Neutrophil (primary cell): Measurements from ENCODE around the gene USB1.

Experiments used
- H3K27ac ChIP-seq: fragments of 200-600 bp; sonication (generic); 2 replicates; pipeline ENCODE4 v1.5.1; 2016; ENCODE audit warnings: mild to moderate bottlenecking, moderate library complexity
- H3K27me3 ChIP-seq: fragments of 200-600 bp; sonication (generic); 2 replicates; pipeline ENCODE4 v1.6.0; 2016; ENCODE audit warnings: mild to moderate bottlenecking
- H3K36me3 ChIP-seq: fragments of 200-600 bp; sonication (generic); 2 replicates; pipeline ENCODE4 v1.5.1; 2017
- H3K4me1 ChIP-seq, 2 experiments: fragments of 200-600 bp in 1 of 2; sonication (generic) in 1 of 2; 1 replicate in 1 of 2; 2 replicates in 1 of 2; pipeline versions ENCODE4 v1.5.1 to v1.6.1; 2013 to 2016; ENCODE audit warnings: low read depth in 1 of 2, low read length in 1 of 2, mild to moderate bottlenecking in 1 of 2, moderate library complexity in 1 of 2; ENCODE audit not compliant: control insufficient read depth in 1 of 2, insufficient read depth in 1 of 2
- H3K4me3 ChIP-seq, 2 experiments: fragments of 200-600 bp in 1 of 2; sonication (generic) in 1 of 2; 1 replicate in 1 of 2; 2 replicates in 1 of 2; pipeline ENCODE4 v1.5.1; 2013 to 2016; ENCODE audit warnings: low read depth in 1 of 2, low read length in 1 of 2, mild to moderate bottlenecking in 1 of 2, moderate library complexity in 1 of 2
- H3K9me3 ChIP-seq: fragments of 200-600 bp; sonication (generic); 2 replicates; pipeline ENCODE4 v1.5.1; 2016
- TF ChIP-seq, protein P1 (sequence below): fragments of 200-600 bp; sonication (generic); IDR thresholded peaks from 2 replicates; pipeline ENCODE4 v1.5.1; 2016; ENCODE audit warnings: antibody characterized with exemption

The USB1 gene

GRCh38 chr16:57956924-57957672, 44.1 kb upstream of the USB1 start:
- H3K27me3 ChIP-seq = no peaks in the 10 kb centered on the region
- no peaks in the 10 kb centered on the region for H3K36me3 ChIP-seq
- H3K4me1 ChIP-seq = no peaks in the 10 kb centered on the region

GRCh38 chr16:57957673-57958392, 43.4 kb upstream of the USB1 start:
- no peaks in the 10 kb centered on the region for H3K27me3 ChIP-seq

More at GRCh38 chr16:57956924-57957672, 44.1 kb upstream of the USB1 start:
- H3K9me3 ChIP-seq = no peaks in the 10 kb centered on the region
- TF ChIP-seq, protein P1, sequence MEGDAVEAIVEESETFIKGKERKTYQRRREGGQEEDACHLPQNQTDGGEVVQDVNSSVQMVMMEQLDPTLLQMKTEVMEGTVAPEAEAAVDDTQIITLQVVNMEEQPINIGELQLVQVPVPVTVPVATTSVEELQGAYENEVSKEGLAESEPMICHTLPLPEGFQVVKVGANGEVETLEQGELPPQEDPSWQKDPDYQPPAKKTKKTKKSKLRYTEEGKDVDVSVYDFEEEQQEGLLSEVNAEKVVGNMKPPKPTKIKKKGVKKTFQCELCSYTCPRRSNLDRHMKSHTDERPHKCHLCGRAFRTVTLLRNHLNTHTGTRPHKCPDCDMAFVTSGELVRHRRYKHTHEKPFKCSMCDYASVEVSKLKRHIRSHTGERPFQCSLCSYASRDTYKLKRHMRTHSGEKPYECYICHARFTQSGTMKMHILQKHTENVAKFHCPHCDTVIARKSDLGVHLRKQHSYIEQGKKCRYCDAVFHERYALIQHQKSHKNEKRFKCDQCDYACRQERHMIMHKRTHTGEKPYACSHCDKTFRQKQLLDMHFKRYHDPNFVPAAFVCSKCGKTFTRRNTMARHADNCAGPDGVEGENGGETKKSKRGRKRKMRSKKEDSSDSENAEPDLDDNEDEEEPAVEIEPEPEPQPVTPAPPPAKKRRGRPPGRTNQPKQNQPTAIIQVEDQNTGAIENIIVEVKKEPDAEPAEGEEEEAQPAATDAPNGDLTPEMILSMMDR = no peak
- H3K27ac ChIP-seq = no peak overlapping the region
- no peak overlapping the region for H3K4me3 ChIP-seq

DNA sequence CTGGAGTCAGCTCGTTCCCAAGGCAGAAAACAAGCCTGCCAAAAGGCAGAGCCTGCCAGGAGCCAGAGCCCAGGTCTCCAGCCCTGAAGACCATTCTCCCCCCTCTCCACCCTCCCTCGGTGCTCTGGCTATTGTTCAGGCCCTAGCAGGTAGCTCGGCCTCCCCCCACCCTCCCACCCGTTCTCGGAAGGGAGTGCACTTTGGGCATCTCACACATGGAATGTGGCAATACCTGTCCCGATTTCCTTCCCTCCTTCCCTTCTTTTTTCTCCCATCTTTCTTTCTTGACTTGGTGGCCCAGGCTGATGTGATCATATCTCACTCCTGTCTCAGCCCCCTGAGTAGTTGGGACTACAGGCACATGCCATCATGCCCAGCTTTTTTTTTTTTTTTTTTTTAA, 42.7 kb upstream of the USB1 start:
- no peak overlapping the region for H3K4me3 ChIP-seq
- H3K4me1 ChIP-seq = no peaks in the 10 kb centered on the region
- TF ChIP-seq, protein P1 = no peak
- no peaks in the 10 kb centered on the region for H3K36me3 ChIP-seq
- H3K27me3 ChIP-seq = no peaks in the 10 kb centered on the region
- H3K9me3 ChIP-seq = no peaks in the 10 kb centered on the region
- H3K27ac ChIP-seq = no peak overlapping the region

More at GRCh38 chr16:57957673-57958392, 43.4 kb upstream of the USB1 start:
- no peak overlapping the region for H3K4me3 ChIP-seq
- no peaks in the 10 kb centered on the region for H3K36me3 ChIP-seq
- TF ChIP-seq, protein P1 = no peak
- H3K27ac ChIP-seq = no peak overlapping the region
- H3K4me1 ChIP-seq = no peaks in the 10 kb centered on the region
- H3K9me3 ChIP-seq = no peaks in the 10 kb centered on the region

- H3K9me3 ChIP-seq = no peaks in the 10 kb centered on the region
- no peaks in the 10 kb centered on the region for H3K4me1 ChIP-seq
- no peak overlapping the region for H3K4me3 ChIP-seq
- no peaks in the 10 kb centered on the region for H3K36me3 ChIP-seq
- no peak overlapping the region for H3K27ac ChIP-seq
- TF ChIP-seq, protein P1 = no peak
- no peaks in the 10 kb centered on the region for H3K27me3 ChIP-seq
Observed at GRCh38 chr16:57959121-57959520, 42.1 kb upstream of the USB1 start.

DNA sequence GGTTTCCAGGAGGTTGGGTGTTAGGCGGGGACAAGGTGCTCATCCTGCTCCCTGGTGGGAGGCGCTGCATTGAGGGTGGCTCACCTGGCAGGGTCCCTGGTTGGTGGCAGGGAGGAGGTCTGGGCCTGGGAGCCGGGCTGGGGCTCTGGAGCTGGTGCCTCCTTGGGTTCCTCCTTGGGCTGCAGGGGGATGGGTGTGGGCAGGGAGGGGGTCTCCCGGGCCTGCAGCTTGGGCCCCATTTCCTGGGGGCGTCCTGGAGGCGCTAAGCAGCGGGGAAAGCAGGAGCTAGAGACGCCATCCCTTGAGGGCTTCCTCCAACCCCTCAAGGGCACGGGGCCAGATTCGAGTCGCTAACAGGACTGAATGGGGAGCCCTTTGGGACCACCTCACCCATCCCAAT, 41.4 kb upstream of the USB1 start:
- H3K27me3 ChIP-seq = no peaks in the 10 kb centered on the region
- H3K9me3 ChIP-seq = no peaks in the 10 kb centered on the region
- TF ChIP-seq, protein P1 = no peak
- H3K4me3 ChIP-seq = no peak overlapping the region
- H3K36me3 ChIP-seq = no peaks in the 10 kb centered on the region
- no peaks in the 10 kb centered on the region for H3K4me1 ChIP-seq
- H3K27ac ChIP-seq = no peak overlapping the region
